ENCODE data around the gene AKNAD1. TPM values are rescaled to one million over a fixed set of nuclear protein-coding genes. Genes with fewer than 3 reads are reported as not detected.

Gene AKNAD1
- polyA plus RNA-seq, 1 donor (not counting 4 experiments of a cell fraction or from before 2014, with no cell fraction given) = 6.9 TPM

DNA sequence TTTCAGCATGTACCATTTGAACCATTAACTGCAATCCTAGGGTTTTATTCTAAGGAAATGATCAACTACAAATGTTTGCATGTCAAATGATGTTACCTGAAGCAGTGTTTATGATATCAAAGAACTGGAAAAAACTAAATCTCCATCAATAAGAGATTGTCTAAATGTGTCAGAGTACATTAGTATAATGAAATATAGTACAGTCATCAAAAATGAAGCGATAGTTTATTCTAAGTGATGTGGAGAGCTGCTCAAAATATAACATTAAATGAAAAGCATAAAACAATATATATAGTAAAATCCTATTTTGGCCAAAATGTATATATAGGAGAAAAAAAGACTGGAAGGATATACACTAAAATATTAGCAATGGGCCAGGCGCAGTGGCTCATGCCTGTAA, 24.0 kb downstream of the AKNAD1 start:
- Histone ChIP-seq H3K4me1 (ENCODE audit: control insufficient read depth, extremely low read depth, insufficient read depth, low read length) (peaks cover 46% of the 10 kb centered on the region), H3K4me2 (ENCODE audit: control insufficient read depth, extremely low read depth, insufficient read depth, low read depth, low read length) (no peak overlapping the region), H3K9ac (ENCODE audit: control insufficient read depth, extremely low read depth, insufficient read depth, low read length) (no peak overlapping the region), H3K36me3 (ENCODE audit: control insufficient read depth in 2 of 2, extremely low read depth in 1 of 2, insufficient read depth in 2 of 2, low read length in 2 of 2) (no peaks in the 10 kb centered on the region), H3K27me3 (ENCODE audit: control insufficient read depth, extremely low read depth, insufficient read depth, low read length) (no peaks in the 10 kb centered on the region), H3K9me3 (ENCODE audit: control insufficient read depth, low read depth, low read length) (no peaks in the 10 kb centered on the region), H3K9me1 (ENCODE audit: control insufficient read depth, extremely low read depth, insufficient read depth, low read length) (no peaks in the 10 kb centered on the region), H3K27ac (ENCODE audit: control insufficient read depth, insufficient read depth, low read length) (no peak overlapping the region), H3K4me3 (ENCODE audit: control insufficient read depth in 2 of 3, extremely low read depth in 1 of 3, insufficient read depth in 2 of 3, low read depth in 1 of 3, low read length in 3 of 3) (no peak overlapping the region), H3K79me2 (ENCODE audit: control insufficient read depth, insufficient read depth, low read length) (no peaks in the 10 kb centered on the region), H4K20me1 (ENCODE audit: control insufficient read depth, extremely low read depth, insufficient read depth, low read length) (no peaks in the 10 kb centered on the region), H2AFZ (ENCODE audit: control insufficient read depth, low read length) (no peak overlapping the region)
- DNase-seq (ENCODE audit: low read depth, low spot score) = no peak
- no peak for FAIRE-seq
- no peak for TF ChIP-seq EZH2 (IDR thresholded peaks at IDR 0.05; ENCODE audit: low read length)
- dilution Hi-C loops (cut with MboI; ENCODE audit: extremely low pct_ligation_motif_present, low sequenced_read_pairs) = no loop called here

GRCh38 chr1:108831225-108831624, 25.7 kb downstream of the AKNAD1 start:
- Histone ChIP-seq H3K9me3 (ENCODE audit: control insufficient read depth, low read depth, low read length) (no peaks in the 10 kb centered on the region), H4K20me1 (ENCODE audit: control insufficient read depth, extremely low read depth, insufficient read depth, low read length) (no peaks in the 10 kb centered on the region), H3K27me3 (ENCODE audit: control insufficient read depth, extremely low read depth, insufficient read depth, low read length) (no peaks in the 10 kb centered on the region), H3K36me3 (ENCODE audit: control insufficient read depth in 2 of 2, extremely low read depth in 1 of 2, insufficient read depth in 2 of 2, low read length in 2 of 2) (no peaks in the 10 kb centered on the region), H3K4me3 (ENCODE audit: control insufficient read depth in 2 of 3, extremely low read depth in 1 of 3, insufficient read depth in 2 of 3, low read depth in 1 of 3, low read length in 3 of 3) (peak overlapping the region in 1 of 3 experiments; percentile 1), H3K9ac (ENCODE audit: control insufficient read depth, extremely low read depth, insufficient read depth, low read length) (peak overlapping the region; percentile 69), H3K4me2 (ENCODE audit: control insufficient read depth, extremely low read depth, insufficient read depth, low read depth, low read length) (peak overlapping the region; percentile 84), H2AFZ (ENCODE audit: control insufficient read depth, low read length) (no peak overlapping the region), H3K9me1 (ENCODE audit: control insufficient read depth, extremely low read depth, insufficient read depth, low read length) (no peaks in the 10 kb centered on the region), H3K27ac (ENCODE audit: control insufficient read depth, insufficient read depth, low read length) (peak overlapping the region; percentile 89), H3K79me2 (ENCODE audit: control insufficient read depth, insufficient read depth, low read length) (no peaks in the 10 kb centered on the region), H3K4me1 (ENCODE audit: control insufficient read depth, extremely low read depth, insufficient read depth, low read length) (peaks cover 53% of the 10 kb centered on the region)
- dilution Hi-C loops (cut with MboI; ENCODE audit: extremely low pct_ligation_motif_present, low sequenced_read_pairs) = no loop called here
- peak; percentile 58 for FAIRE-seq
- TF ChIP-seq, protein P1, sequence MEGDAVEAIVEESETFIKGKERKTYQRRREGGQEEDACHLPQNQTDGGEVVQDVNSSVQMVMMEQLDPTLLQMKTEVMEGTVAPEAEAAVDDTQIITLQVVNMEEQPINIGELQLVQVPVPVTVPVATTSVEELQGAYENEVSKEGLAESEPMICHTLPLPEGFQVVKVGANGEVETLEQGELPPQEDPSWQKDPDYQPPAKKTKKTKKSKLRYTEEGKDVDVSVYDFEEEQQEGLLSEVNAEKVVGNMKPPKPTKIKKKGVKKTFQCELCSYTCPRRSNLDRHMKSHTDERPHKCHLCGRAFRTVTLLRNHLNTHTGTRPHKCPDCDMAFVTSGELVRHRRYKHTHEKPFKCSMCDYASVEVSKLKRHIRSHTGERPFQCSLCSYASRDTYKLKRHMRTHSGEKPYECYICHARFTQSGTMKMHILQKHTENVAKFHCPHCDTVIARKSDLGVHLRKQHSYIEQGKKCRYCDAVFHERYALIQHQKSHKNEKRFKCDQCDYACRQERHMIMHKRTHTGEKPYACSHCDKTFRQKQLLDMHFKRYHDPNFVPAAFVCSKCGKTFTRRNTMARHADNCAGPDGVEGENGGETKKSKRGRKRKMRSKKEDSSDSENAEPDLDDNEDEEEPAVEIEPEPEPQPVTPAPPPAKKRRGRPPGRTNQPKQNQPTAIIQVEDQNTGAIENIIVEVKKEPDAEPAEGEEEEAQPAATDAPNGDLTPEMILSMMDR (optimal IDR thresholded peaks at IDR 0.05 in 1 of 3, IDR thresholded peaks at IDR 0.05 in 1 of 3, conservative IDR thresholded peaks at IDR 0.05 in 1 of 3; ENCODE audit: extremely low read depth in 1 of 3, insufficient read depth in 2 of 3, low read length in 3 of 3) = no peak
- DNase-seq (ENCODE audit: low read depth, low spot score) = no peak
